ENCODE results near the gene GTF3C4.

Gene GTF3C4

GRCh38 chr9:132732326-132733259 lies 62.3 kb downstream of the GTF3C4 start:
- DNase-seq (ENCODE audit: low spot score), result peak; percentile 8

GRCh38 chr9:132733260-132733815 lies 63.1 kb downstream of the GTF3C4 start:
- peak; percentile 13 for DNase-seq (ENCODE audit: low spot score)

- no peak for DNase-seq (ENCODE audit: low spot score)
Measured at GRCh38 chr9:132739710-132740310, 69.5 kb downstream of the GTF3C4 start.

GRCh38 chr9:132740526-132741309 lies 70.5 kb downstream of the GTF3C4 start:
- no peak for DNase-seq (ENCODE audit: low spot score)

- DNase-seq (ENCODE audit: low spot score), result no peak
Measured at GRCh38 chr9:132742821-132743311, 72.6 kb downstream of the GTF3C4 start.

GRCh38 chr9:132743931-132744479 lies 73.7 kb downstream of the GTF3C4 start:
- no peak for DNase-seq (ENCODE audit: low spot score)
